Measurements from ENCODE around the gene ANKRD13B. TPM values are rescaled to one million over a fixed set of nuclear protein-coding genes. Genes with fewer than 3 reads are reported as not detected.

The ANKRD13B gene
- total RNA-seq, 1 experiment from 2014 or later = 8.8 TPM

GRCh38 chr17:29613856-29614255 is 20.9 kb downstream of the ANKRD13B start:
- Mint-ChIP-seq H3K36me3 (ENCODE audit: insufficient read depth, unreplicated experiment) (peaks cover 11% of the 10 kb centered on the region), H3K4me3 (ENCODE audit: low read depth, unreplicated experiment) (no peak overlapping the region), H3K4me1 (ENCODE audit: low read depth, unreplicated experiment) (peaks cover 14% of the 10 kb centered on the region), H3K27ac (ENCODE audit: unreplicated experiment) (no peak overlapping the region), H3K9me3 (ENCODE audit: low read depth, unreplicated experiment) (no peaks in the 10 kb centered on the region), H3K27me3 (ENCODE audit: unreplicated experiment) (peaks cover 23% of the 10 kb centered on the region)
- no peak for TF ChIP-seq CTCF (IDR thresholded peaks at IDR 0.05; ENCODE audit: unreplicated experiment)
- CTCF ChIA-PET = no interaction called here
- DNase-seq = no peak
- intact Hi-C loops (cut with micrococcal nuclease; ENCODE audit: unreplicated experiment) = no loop called here
- no TSS peak for BruUV-seq (replicated peaks)

GRCh38 chr17:29614349-29615047 is 21.6 kb downstream of the ANKRD13B start:
- peaks cover 23% of the 10 kb centered on the region for H3K27me3 Mint-ChIP-seq (ENCODE audit: unreplicated experiment)
- DNase-seq = no peak
- BruUV-seq (replicated peaks) = no TSS peak
- H3K27ac Mint-ChIP-seq (ENCODE audit: unreplicated experiment) = peak overlapping the region; percentile 54
- intact Hi-C loops (cut with micrococcal nuclease; ENCODE audit: unreplicated experiment) = loop anchor here (5.0 kb wide), 1 partner anchor 32 kb away; no protein-coding TSS in a partner anchor
- H3K9me3 Mint-ChIP-seq (ENCODE audit: low read depth, unreplicated experiment) = no peaks in the 10 kb centered on the region
- peaks cover 14% of the 10 kb centered on the region for H3K4me1 Mint-ChIP-seq (ENCODE audit: low read depth, unreplicated experiment)
- H3K4me3 Mint-ChIP-seq (ENCODE audit: low read depth, unreplicated experiment) = peak overlapping the region; percentile 81
- H3K36me3 Mint-ChIP-seq (ENCODE audit: insufficient read depth, unreplicated experiment) = peaks cover 11% of the 10 kb centered on the region
- TF ChIP-seq CTCF (IDR thresholded peaks at IDR 0.05; ENCODE audit: unreplicated experiment) = no peak
- CTCF ChIA-PET = no interaction called here

GRCh38 chr17:29615048-29615385 is 22.1 kb downstream of the ANKRD13B start:
- DNase-seq = no peak
- Mint-ChIP-seq H3K27me3 (ENCODE audit: unreplicated experiment) (peaks cover 25% of the 10 kb centered on the region), H3K4me3 (ENCODE audit: low read depth, unreplicated experiment) (peak overlapping the region; percentile 81), H3K4me1 (ENCODE audit: low read depth, unreplicated experiment) (peaks cover 14% of the 10 kb centered on the region), H3K9me3 (ENCODE audit: low read depth, unreplicated experiment) (no peaks in the 10 kb centered on the region), H3K27ac (ENCODE audit: unreplicated experiment) (peak overlapping the region; percentile 54), H3K36me3 (ENCODE audit: insufficient read depth, unreplicated experiment) (peaks cover 11% of the 10 kb centered on the region)
- intact Hi-C loops (cut with micrococcal nuclease; ENCODE audit: unreplicated experiment) = loop anchor here (5.0 kb wide), 1 partner anchor 33 kb away; no protein-coding TSS in a partner anchor
- no TSS peak for BruUV-seq (replicated peaks)
- no peak for TF ChIP-seq CTCF (IDR thresholded peaks at IDR 0.05; ENCODE audit: unreplicated experiment)
- CTCF ChIA-PET = interaction anchor here (0.9 to 1.1 kb wide), 2 partner anchors 21 to 245 kb away, joined by 3 to 8 read pairs; no protein-coding TSS in a partner anchor

- H3K36me3 Mint-ChIP-seq (ENCODE audit: insufficient read depth, unreplicated experiment) = peaks cover 11% of the 10 kb centered on the region
- CTCF ChIA-PET = interaction anchor here (0.6 to 1.1 kb wide), 5 partner anchors 21 to 478 kb away, joined by 3 to 8 read pairs (median 3); no protein-coding TSS in a partner anchor
- peak overlapping the region; percentile 58 for H3K27ac Mint-ChIP-seq (ENCODE audit: unreplicated experiment)
- no peak for TF ChIP-seq CTCF (IDR thresholded peaks at IDR 0.05; ENCODE audit: unreplicated experiment)
- H3K27me3 Mint-ChIP-seq (ENCODE audit: unreplicated experiment) = peaks cover 31% of the 10 kb centered on the region
- BruUV-seq (replicated peaks) = no TSS peak
- DNase-seq = peak; percentile 88
- intact Hi-C loops (cut with micrococcal nuclease; ENCODE audit: unreplicated experiment) = loop anchor here (5.0 kb wide), 1 partner anchor 33 kb away; no protein-coding TSS in a partner anchor
- H3K9me3 Mint-ChIP-seq (ENCODE audit: low read depth, unreplicated experiment) = no peaks in the 10 kb centered on the region
- peaks cover 14% of the 10 kb centered on the region for H3K4me1 Mint-ChIP-seq (ENCODE audit: low read depth, unreplicated experiment)
- peak overlapping the region; percentile 81 for H3K4me3 Mint-ChIP-seq (ENCODE audit: low read depth, unreplicated experiment)
Observed at GRCh38 chr17:29615492-29616299, 22.8 kb downstream of the ANKRD13B start.
